ENCODE results near the gene RGMA.

The RGMA gene

DNA sequence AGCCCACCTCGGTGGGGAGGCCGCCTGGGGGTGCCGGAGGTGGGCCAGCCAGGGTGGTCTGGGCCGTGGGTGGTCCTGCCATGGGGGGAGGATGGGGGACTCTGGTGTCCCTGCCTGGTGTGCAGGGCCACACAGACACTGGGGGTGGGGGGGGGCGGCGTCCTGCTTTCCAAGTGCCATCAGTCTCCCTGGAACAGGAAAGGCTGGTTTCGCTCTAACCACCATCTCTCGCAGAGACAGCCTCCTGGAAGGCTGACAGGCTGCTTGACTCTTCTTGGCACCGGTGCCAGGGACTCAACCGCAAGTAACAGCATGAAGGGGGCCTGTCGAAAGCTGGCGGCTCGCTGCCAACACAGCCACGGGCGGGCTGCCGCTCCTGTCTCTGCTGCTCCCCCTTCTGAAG, 40.3 kb downstream of the RGMA start:
- Histone ChIP-seq H3K9me3 (replicated peaks in 1 of 2; ENCODE audit: control insufficient read depth in 2 of 2, insufficient read depth in 1 of 2, low read depth in 1 of 2, low read length in 2 of 2) (peaks cover 12 to 26% of the 10 kb centered on the region in 2 donors), H3K14ac (ENCODE audit: low read length) (no peak overlapping the region), H3K27me3 (ENCODE audit: control insufficient read depth in 3 of 3, insufficient read depth in 3 of 3, low read depth in 1 of 3, low read length in 3 of 3) (no peaks in the 10 kb centered on the region), H3K9ac (ENCODE audit: low read depth, low read length, poor library complexity) (no peak overlapping the region), H3K4me1 (ENCODE audit: control insufficient read depth in 2 of 2, insufficient read depth in 1 of 2, low read depth in 1 of 2, low read length in 2 of 2) (peaks cover 0 to 10% of the 10 kb centered on the region in 2 donors), H2BK120ac (ENCODE audit: low read depth, low read length) (no peak overlapping the region), H3K27ac (replicated peaks; ENCODE audit: low read length) (no peak overlapping the region), H3K36me3 (replicated peaks in 1 of 2; ENCODE audit: control insufficient read depth in 2 of 2, insufficient read depth in 2 of 2, low read length in 2 of 2) (peaks cover 93 to 100% of the 10 kb centered on the region in 2 donors), H3K4me3 (ENCODE audit: low read length in 2 of 2) (no peak overlapping the region), H3K4me2 (ENCODE audit: insufficient read depth, low read length, poor library complexity, severe bottlenecking) (no peak overlapping the region), H2BK12ac (ENCODE audit: low read length) (no peak overlapping the region), H2AK5ac (ENCODE audit: low read depth, low read length) (no peak overlapping the region), H4K91ac (ENCODE audit: low read depth, low read length, poor library complexity) (no peak overlapping the region), H3K18ac (ENCODE audit: low read length) (peak overlapping the region; percentile 7), H3K79me1 (ENCODE audit: low read depth, low read length) (peaks cover 58% of the 10 kb centered on the region), H3K4ac (ENCODE audit: low read length) (no peak overlapping the region), H2BK5ac (ENCODE audit: low read length) (no peak overlapping the region), H4K8ac (ENCODE audit: low read depth, low read length) (no peak overlapping the region), H3K23ac (ENCODE audit: low read depth, low read length, poor library complexity) (peak overlapping the region; percentile 16), H2AFZ (ENCODE audit: low read length) (no peak overlapping the region), H2BK15ac (ENCODE audit: low read length) (no peak overlapping the region)
- DNase-seq (ENCODE audit: low spot score) = no peak
- WGBS, 2 donors (ENCODE audit: extremely low coverage in 2 of 2, insufficient read length in 2 of 2, insufficient replicate concordance in 1 of 2) = no CpG with 5 or more reads among the region's 16 CpGs

DNA sequence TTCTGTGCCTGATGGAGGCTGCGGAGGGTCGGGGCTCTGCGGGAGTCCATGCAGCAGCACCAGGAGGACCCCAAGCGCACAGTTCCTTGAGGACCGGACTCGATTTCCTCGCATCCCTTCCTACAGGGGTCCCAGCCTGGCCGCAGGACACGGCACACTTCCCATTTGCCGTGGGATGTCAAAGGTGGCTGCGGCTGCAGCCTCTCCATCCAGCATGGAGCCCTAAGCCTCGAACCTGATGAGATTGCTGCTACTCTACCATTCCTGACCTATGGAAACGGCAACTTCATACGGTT, 40.6 kb downstream of the RGMA start:
- no peak overlapping the region for H4K8ac ChIP-seq (ENCODE audit: low read depth, low read length)
- H3K79me1 ChIP-seq (ENCODE audit: low read depth, low read length) = peaks cover 55% of the 10 kb centered on the region
- H2BK12ac ChIP-seq (ENCODE audit: low read length) = no peak overlapping the region
- H3K9me3 ChIP-seq (replicated peaks in 1 of 2; ENCODE audit: control insufficient read depth in 2 of 2, insufficient read depth in 1 of 2, low read depth in 1 of 2, low read length in 2 of 2) = peaks cover 12 to 26% of the 10 kb centered on the region in 2 donors
- H3K18ac ChIP-seq (ENCODE audit: low read length) = peak overlapping the region; percentile 73
- no peak overlapping the region for H3K14ac ChIP-seq (ENCODE audit: low read length)
- peak overlapping the region; percentile 23 for H3K27ac ChIP-seq (replicated peaks; ENCODE audit: low read length)
- no peak overlapping the region for H2AFZ ChIP-seq (ENCODE audit: low read length)
- H3K4ac ChIP-seq (ENCODE audit: low read length) = no peak overlapping the region
- H2BK15ac ChIP-seq (ENCODE audit: low read length) = no peak overlapping the region
- H3K36me3 ChIP-seq (replicated peaks in 1 of 2; ENCODE audit: control insufficient read depth in 2 of 2, insufficient read depth in 2 of 2, low read length in 2 of 2) = peaks cover 92 to 100% of the 10 kb centered on the region in 2 donors
- DNase-seq (ENCODE audit: low spot score) = no peak
- H3K27me3 ChIP-seq (ENCODE audit: control insufficient read depth in 3 of 3, insufficient read depth in 3 of 3, low read depth in 1 of 3, low read length in 3 of 3) = no peaks in the 10 kb centered on the region
- no peak overlapping the region for H4K91ac ChIP-seq (ENCODE audit: low read depth, low read length, poor library complexity)
- no peak overlapping the region for H2BK5ac ChIP-seq (ENCODE audit: low read length)
- H3K9ac ChIP-seq (ENCODE audit: low read depth, low read length, poor library complexity) = peak overlapping the region; percentile 51
- peaks cover 0 to 9% of the 10 kb centered on the region in 2 donors for H3K4me1 ChIP-seq (ENCODE audit: control insufficient read depth in 2 of 2, insufficient read depth in 1 of 2, low read depth in 1 of 2, low read length in 2 of 2)
- H3K4me2 ChIP-seq (ENCODE audit: insufficient read depth, low read length, poor library complexity, severe bottlenecking) = no peak overlapping the region
- H2AK5ac ChIP-seq (ENCODE audit: low read depth, low read length) = no peak overlapping the region
- no peak overlapping the region for H3K23ac ChIP-seq (ENCODE audit: low read depth, low read length, poor library complexity)
- H3K4me3 ChIP-seq (ENCODE audit: low read length in 2 of 2) = no peak overlapping the region
- H2BK120ac ChIP-seq (ENCODE audit: low read depth, low read length) = no peak overlapping the region
- WGBS, 2 donors (ENCODE audit: extremely low coverage in 2 of 2, insufficient read length in 2 of 2, insufficient replicate concordance in 1 of 2) = no CpG with 5 or more reads among the region's 14 CpGs

DNA sequence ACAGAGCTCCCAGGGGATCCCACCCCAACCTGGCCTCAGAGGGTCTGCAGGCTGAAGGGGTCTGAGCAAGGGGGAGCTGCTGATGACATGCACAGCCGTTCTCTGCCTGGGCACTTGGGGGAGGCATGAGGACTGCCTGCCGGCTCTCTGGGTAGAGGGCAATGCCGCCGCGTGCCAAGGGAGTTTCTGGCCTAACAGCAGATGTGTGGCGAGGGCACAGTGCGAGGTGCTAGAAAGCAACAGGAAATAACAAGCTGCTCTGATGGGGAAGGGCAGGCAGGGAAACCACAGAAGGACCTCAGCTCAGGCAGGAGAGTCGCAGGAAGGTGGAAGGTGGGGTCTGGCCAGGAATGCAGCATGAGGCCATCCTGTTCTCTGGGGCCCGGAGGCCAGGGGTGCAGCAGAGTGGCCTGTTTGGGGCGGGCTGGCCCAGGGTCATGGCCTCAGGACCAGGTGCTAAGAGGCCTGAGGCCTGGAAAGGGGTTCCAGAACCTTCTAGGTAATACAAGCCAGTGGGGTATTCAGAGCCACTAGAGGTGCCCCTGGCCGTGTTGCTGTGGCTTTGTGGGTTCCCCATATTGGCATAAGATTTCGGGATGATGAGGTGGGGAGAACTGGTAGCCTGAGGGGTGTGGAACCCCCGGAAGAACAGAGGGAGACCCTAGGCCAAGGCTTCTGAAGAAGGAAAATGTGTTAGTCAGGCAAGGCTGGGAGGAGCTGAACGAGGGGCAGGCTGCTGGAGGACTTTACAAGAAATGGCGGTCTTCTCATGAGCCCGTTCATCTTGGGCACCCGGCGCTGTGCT, 41.2 kb downstream of the RGMA start:
- Histone ChIP-seq H3K79me1 (ENCODE audit: low read depth, low read length) (peaks cover 53% of the 10 kb centered on the region), H3K27ac (replicated peaks; ENCODE audit: low read length) (peak overlapping the region; percentile 23), H2BK120ac (ENCODE audit: low read depth, low read length) (no peak overlapping the region), H3K23ac (ENCODE audit: low read depth, low read length, poor library complexity) (peak overlapping the region; percentile 34), H4K91ac (ENCODE audit: low read depth, low read length, poor library complexity) (no peak overlapping the region), H2BK15ac (ENCODE audit: low read length) (no peak overlapping the region), H3K4me1 (ENCODE audit: control insufficient read depth in 2 of 2, insufficient read depth in 1 of 2, low read depth in 1 of 2, low read length in 2 of 2) (peaks cover 0 to 8% of the 10 kb centered on the region in 2 donors), H3K18ac (ENCODE audit: low read length) (peak overlapping the region; percentile 77), H3K36me3 (replicated peaks in 1 of 2; ENCODE audit: control insufficient read depth in 2 of 2, insufficient read depth in 2 of 2, low read length in 2 of 2) (peaks cover 90 to 100% of the 10 kb centered on the region in 2 donors), H3K9me3 (replicated peaks in 1 of 2; ENCODE audit: control insufficient read depth in 2 of 2, insufficient read depth in 1 of 2, low read depth in 1 of 2, low read length in 2 of 2) (peaks cover 14 to 26% of the 10 kb centered on the region in 2 donors), H2BK12ac (ENCODE audit: low read length) (no peak overlapping the region), H2AFZ (ENCODE audit: low read length) (no peak overlapping the region), H4K8ac (ENCODE audit: low read depth, low read length) (no peak overlapping the region), H2AK5ac (ENCODE audit: low read depth, low read length) (no peak overlapping the region), H3K4me3 (ENCODE audit: low read length in 2 of 2) (peak overlapping the region in 1 of 2 donors; percentile 27), H3K9ac (ENCODE audit: low read depth, low read length, poor library complexity) (peak overlapping the region; percentile 63), H3K27me3 (ENCODE audit: control insufficient read depth in 3 of 3, insufficient read depth in 3 of 3, low read depth in 1 of 3, low read length in 3 of 3) (no peaks in the 10 kb centered on the region), H3K4ac (ENCODE audit: low read length) (no peak overlapping the region), H3K14ac (ENCODE audit: low read length) (peak overlapping the region; percentile 47), H3K4me2 (ENCODE audit: insufficient read depth, low read length, poor library complexity, severe bottlenecking) (no peak overlapping the region), H2BK5ac (ENCODE audit: low read length) (no peak overlapping the region)
- DNase-seq (ENCODE audit: low spot score) = no peak
- no CpG with 5 or more reads among the region's 18 CpGs for WGBS, 2 donors (ENCODE audit: extremely low coverage in 2 of 2, insufficient read length in 2 of 2, insufficient replicate concordance in 1 of 2)

DNA sequence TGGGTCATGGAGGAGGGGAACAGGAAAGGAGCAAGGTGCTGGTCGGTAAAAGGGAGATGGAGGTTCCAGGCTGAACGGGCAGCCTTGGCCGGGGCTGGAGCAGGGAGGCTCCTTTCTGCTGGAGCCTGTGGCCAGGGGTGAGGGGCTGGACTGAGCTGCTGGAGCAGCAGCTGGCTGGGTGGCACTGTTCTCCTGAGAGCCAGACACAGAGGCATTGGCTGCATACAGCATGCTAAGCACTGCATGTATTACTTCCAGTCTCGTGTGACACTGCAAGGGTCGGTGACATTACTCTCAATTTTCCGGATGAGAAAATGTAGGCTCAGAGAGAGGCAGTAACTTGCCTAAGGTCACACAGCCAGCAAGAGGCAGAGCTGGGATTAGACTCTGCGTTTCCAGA, 42.3 kb downstream of the RGMA start:
- peaks cover 84 to 97% of the 10 kb centered on the region in 2 donors for H3K36me3 ChIP-seq (replicated peaks in 1 of 2; ENCODE audit: control insufficient read depth in 2 of 2, insufficient read depth in 2 of 2, low read length in 2 of 2)
- H3K23ac ChIP-seq (ENCODE audit: low read depth, low read length, poor library complexity) = no peak overlapping the region
- no peak overlapping the region for H3K4me3 ChIP-seq (ENCODE audit: low read length in 2 of 2)
- H4K91ac ChIP-seq (ENCODE audit: low read depth, low read length, poor library complexity) = no peak overlapping the region
- no peak overlapping the region for H2BK120ac ChIP-seq (ENCODE audit: low read depth, low read length)
- no peak overlapping the region for H3K14ac ChIP-seq (ENCODE audit: low read length)
- no peak overlapping the region for H2AK5ac ChIP-seq (ENCODE audit: low read depth, low read length)
- no CpG with 5 or more reads among the region's 7 CpGs for WGBS, 2 donors (ENCODE audit: extremely low coverage in 2 of 2, insufficient read length in 2 of 2, insufficient replicate concordance in 1 of 2)
- no peak overlapping the region for H2BK5ac ChIP-seq (ENCODE audit: low read length)
- no peak overlapping the region for H4K8ac ChIP-seq (ENCODE audit: low read depth, low read length)
- no peak overlapping the region for H3K27ac ChIP-seq (replicated peaks; ENCODE audit: low read length)
- peaks cover 0 to 8% of the 10 kb centered on the region in 2 donors for H3K4me1 ChIP-seq (ENCODE audit: control insufficient read depth in 2 of 2, insufficient read depth in 1 of 2, low read depth in 1 of 2, low read length in 2 of 2)
- H3K4ac ChIP-seq (ENCODE audit: low read length) = no peak overlapping the region
- H3K9ac ChIP-seq (ENCODE audit: low read depth, low read length, poor library complexity) = no peak overlapping the region
- no peak overlapping the region for H3K18ac ChIP-seq (ENCODE audit: low read length)
- H3K9me3 ChIP-seq (replicated peaks in 1 of 2; ENCODE audit: control insufficient read depth in 2 of 2, insufficient read depth in 1 of 2, low read depth in 1 of 2, low read length in 2 of 2) = peaks cover 14 to 26% of the 10 kb centered on the region in 2 donors
- DNase-seq (ENCODE audit: low spot score) = no peak
- no peak overlapping the region for H2BK15ac ChIP-seq (ENCODE audit: low read length)
- H2BK12ac ChIP-seq (ENCODE audit: low read length) = no peak overlapping the region
- peaks cover 42% of the 10 kb centered on the region for H3K79me1 ChIP-seq (ENCODE audit: low read depth, low read length)
- H3K27me3 ChIP-seq (ENCODE audit: control insufficient read depth in 3 of 3, insufficient read depth in 3 of 3, low read depth in 1 of 3, low read length in 3 of 3) = no peaks in the 10 kb centered on the region
- no peak overlapping the region for H3K4me2 ChIP-seq (ENCODE audit: insufficient read depth, low read length, poor library complexity, severe bottlenecking)
- H2AFZ ChIP-seq (ENCODE audit: low read length) = no peak overlapping the region
